Spinal cord (tissue), 10 donors: ENCODE data around the gene AMD1. TPM values are rescaled to one million over a fixed set of nuclear protein-coding genes. Genes with fewer than 3 reads are reported as not detected.
"Not testable (repeated sequence)": the region's sequence is repeated elsewhere in the genome, so short reads cannot be mapped to it uniquely, and the experiment has no call there.

Experiments
- DNase-seq, 6 donors: peaks; one replicate each; pipeline versions ENCODE4 v3.0.0 to v3.0.0-alpha.2; 2013 to 2015; ENCODE audit warnings: low spot score in 6 of 6, low read depth in 4 of 6
- H3K27ac ChIP-seq: one replicate; pipeline ENCODE4 v1.5.1; 2013; ENCODE audit warnings: low read depth, low read length, control low read depth
- H3K27me3 ChIP-seq: one replicate; pipeline ENCODE4 v1.6.1; 2013; ENCODE audit warnings: low read length; ENCODE audit not compliant: control insufficient read depth, insufficient read depth
- H3K36me3 ChIP-seq: one replicate; pipeline ENCODE4 v1.6.1; 2013; ENCODE audit warnings: low read length; ENCODE audit not compliant: control insufficient read depth, insufficient read depth
- H3K4me1 ChIP-seq: one replicate; pipeline ENCODE4 v1.6.1; 2013; ENCODE audit warnings: low read length; ENCODE audit not compliant: control insufficient read depth, insufficient read depth
- H3K4me3 ChIP-seq: one replicate; pipeline ENCODE4 v1.5.1; 2013; ENCODE audit warnings: low read depth, low read length, control low read depth
- H3K9me3 ChIP-seq: one replicate; pipeline ENCODE4 v1.6.1; 2013; ENCODE audit warnings: low read length; ENCODE audit not compliant: control insufficient read depth, insufficient read depth
- WGBS: methylation state at CpG from one replicate; pipeline ENCODE4 v1.1.5; 2013; ENCODE audit warnings: missing lambda C conversion rate; ENCODE audit not compliant: insufficient coverage; 5-methylcytosine and 5-hydroxymethylcytosine counted together
- polyA plus RNA-seq, 2 donors: library from polyadenylated mRNA; unstranded; fragments of 120-200 nt; gene quantifications; one replicate each; pipeline ENCODE4 v1.2.1, GENCODE V29; 2013; ENCODE audit not compliant: insufficient read length in 2 of 2
- total RNA-seq, 2 donors: library from RNA; depleted of rRNA in 1 of 2; stranded (reverse); fragments of 120-200 nt in 1 of 2; fragments of >200 nt in 1 of 2; gene quantifications; one replicate each; pipeline versions ENCODE4 v1.2.3 to v1.2.4, GENCODE V29; 2013 to 2014
- donor health status: healthy.

Gene AMD1
- total and polyA plus RNA-seq, 4 donors, result 62.1 to 108 (median 69.7) TPM

- peaks cover 5% of the 10 kb centered on the region for H3K36me3 ChIP-seq
- H3K27ac ChIP-seq, result no peak overlapping the region
- WGBS, result 100% methylated on average over 4 of the region's 7 CpGs
- H3K4me3 ChIP-seq, result no peak overlapping the region
- no peak for DNase-seq
- H3K9me3 ChIP-seq, result no peaks in the 10 kb centered on the region
- no peaks in the 10 kb centered on the region for H3K4me1 ChIP-seq
- H3K27me3 ChIP-seq, result no peaks in the 10 kb centered on the region
Observed at GRCh38 chr6:110886555-110887167, 12.1 kb downstream of the AMD1 start.

- DNase-seq, result no peak
- H3K4me3 ChIP-seq, result no peak overlapping the region
- no peaks in the 10 kb centered on the region for H3K9me3 ChIP-seq
- H3K27ac ChIP-seq, result no peak overlapping the region
- H3K4me1 ChIP-seq, result no peaks in the 10 kb centered on the region
- no CpG with 5 or more reads among the region's 1 CpG for WGBS
- peaks cover 6% of the 10 kb centered on the region for H3K36me3 ChIP-seq
- no peaks in the 10 kb centered on the region for H3K27me3 ChIP-seq
Observed at GRCh38 chr6:110890288-110890687, 15.7 kb downstream of the AMD1 start.

- H3K27ac ChIP-seq, result no peak overlapping the region
Observed at GRCh38 chr6:110895907-110896608, 21.5 kb downstream of the AMD1 start.

GRCh38 chr6:110897433-110897832 is 22.8 kb downstream of the AMD1 start:
- DNase-seq, result no peak
- Histone ChIP-seq H3K9me3 (no peaks in the 10 kb centered on the region), H3K27ac (no peak overlapping the region), H3K27me3 (no peaks in the 10 kb centered on the region), H3K4me3 (no peak overlapping the region), H3K36me3 (peaks cover 12% of the 10 kb centered on the region), H3K4me1 (no peaks in the 10 kb centered on the region)
- 98% methylated on average over 9 of the region's 9 CpGs for WGBS

More at GRCh38 chr6:110895907-110896608, 21.5 kb downstream of the AMD1 start:
- no peak for DNase-seq
- Histone ChIP-seq H3K4me3 (no peak overlapping the region), H3K36me3 (peaks cover 14% of the 10 kb centered on the region), H3K9me3 (no peaks in the 10 kb centered on the region), H3K4me1 (no peaks in the 10 kb centered on the region), H3K27me3 (no peaks in the 10 kb centered on the region)
- 100% methylated on average over 1 of the region's 4 CpGs for WGBS

- Histone ChIP-seq H3K4me1 (no peaks in the 10 kb centered on the region), H3K9me3 (no peaks in the 10 kb centered on the region), H3K27me3 (no peaks in the 10 kb centered on the region), H3K4me3 (no peak overlapping the region), H3K36me3 (peaks cover 12% of the 10 kb centered on the region), H3K27ac (no peak overlapping the region)
- WGBS, result no CpG with 5 or more reads among the region's 5 CpGs
- DNase-seq, result no peak
Observed at GRCh38 chr6:110898111-110898510, 23.5 kb downstream of the AMD1 start.

GRCh38 chr6:110900028-110900598 is 25.5 kb downstream of the AMD1 start:
- DNase-seq, result no peak
- Histone ChIP-seq H3K27me3 (no peaks in the 10 kb centered on the region), H3K4me1 (no peaks in the 10 kb centered on the region), H3K9me3 (peaks cover 6% of the 10 kb centered on the region), H3K27ac (no peak overlapping the region), H3K36me3 (peaks cover 12% of the 10 kb centered on the region), H3K4me3 (no peak overlapping the region)
- 86% methylated on average over 2 of the region's 5 CpGs for WGBS

- not testable (repeated sequence) for H3K27ac ChIP-seq, H3K4me1 ChIP-seq, H3K4me3 ChIP-seq, H3K9me3 ChIP-seq, H3K27me3 ChIP-seq, DNase-seq
- 100% methylated on average over 6 of the region's 8 CpGs for whole genome bisulfite sequencing
- H3K36me3 ChIP-seq, result peaks cover 11% of the 10 kb centered on the region
Observed at GRCh38 chr6:110901601-110902000, 27.0 kb downstream of the AMD1 start.

- Histone ChIP-seq H3K27ac (no peak overlapping the region), H3K27me3 (no peaks in the 10 kb centered on the region), H3K4me1 (no peaks in the 10 kb centered on the region), H3K36me3 (peaks cover 6% of the 10 kb centered on the region), H3K4me3 (no peak overlapping the region), H3K9me3 (peaks cover 6% of the 10 kb centered on the region)
- DNase-seq, result no peak
- WGBS, result 94% methylated on average over 7 of the region's 8 CpGs
Observed at GRCh38 chr6:110902091-110902490, 27.5 kb downstream of the AMD1 start.

- not testable (repeated sequence) for DNase-seq, H3K27me3 ChIP-seq, H3K27ac ChIP-seq, H3K9me3 ChIP-seq, H3K36me3 ChIP-seq, H3K4me1 ChIP-seq, H3K4me3 ChIP-seq
- WGBS, result no CpG with 5 or more reads among the region's 2 CpGs
Observed at GRCh38 chr6:110906273-110906672, 31.7 kb downstream of the AMD1 start.

- H3K4me1 ChIP-seq, result no peaks in the 10 kb centered on the region
- no peaks in the 10 kb centered on the region for H3K9me3 ChIP-seq
- 58% methylated on average over 2 of the region's 3 CpGs for WGBS
- H3K36me3 ChIP-seq, result no peaks in the 10 kb centered on the region
- H3K27me3 ChIP-seq, result no peaks in the 10 kb centered on the region
- no peak overlapping the region for H3K27ac ChIP-seq
- H3K4me3 ChIP-seq, result no peak overlapping the region
- DNase-seq, result no peak
Observed at GRCh38 chr6:110930781-110931180, 56.2 kb downstream of the AMD1 start.
